HG02759 (cell line): ENCODE data around the gene JAK2.
A peak's percentile ranks its signal among the peaks of the same experiment; 100 is the strongest.
"Not testable (repeated sequence)": the region's sequence is repeated elsewhere in the genome, so short reads cannot be mapped to it uniquely, and the experiment has no call there.

Source experiments
- ATAC-seq: cut with Tn5 transposase; IDR thresholded peaks from one replicate; pipeline ENCODE4 v1.9.1; 2021; ENCODE audit warnings: mild to moderate bottlenecking, moderate library complexity; ENCODE audit not compliant: unreplicated experiment

Gene JAK2

DNA sequence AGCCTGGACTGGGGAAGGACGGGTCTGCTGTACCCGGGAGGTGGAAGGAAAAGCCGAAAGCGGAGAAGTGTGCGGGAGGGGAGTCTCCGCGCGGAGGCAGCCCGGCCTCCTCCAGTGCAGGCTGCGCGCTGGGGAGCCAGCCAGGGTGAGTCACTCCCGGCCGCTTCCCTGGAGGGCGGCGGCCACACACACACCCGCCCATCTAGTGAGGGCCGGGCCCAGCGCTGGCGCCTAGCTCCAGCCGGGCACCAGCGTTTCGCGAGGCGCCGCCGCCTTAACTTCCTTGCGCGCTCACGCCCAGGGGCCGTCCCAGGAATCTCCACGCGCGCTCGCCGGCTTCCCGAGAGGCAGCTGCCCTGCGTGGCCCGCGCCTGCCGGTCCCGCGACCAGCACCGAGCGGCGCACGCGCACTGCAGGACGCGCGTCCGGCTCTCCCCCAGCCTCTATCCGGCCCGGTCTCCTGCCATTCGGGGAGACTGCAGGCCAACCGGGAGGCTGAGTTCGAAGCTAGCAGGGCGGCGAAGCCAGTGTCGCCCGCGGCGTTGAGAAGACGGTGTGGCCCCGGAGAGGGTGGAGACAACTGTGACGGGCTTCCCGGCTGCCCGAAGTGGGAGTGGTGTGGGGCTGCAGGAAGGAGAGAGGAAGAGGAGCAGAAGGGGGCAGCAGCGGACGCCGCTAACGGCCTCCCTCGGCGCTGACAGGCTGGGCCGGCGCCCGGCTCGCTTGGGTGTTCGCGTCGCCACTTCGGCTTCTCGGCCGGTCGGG is at the start of gene JAK2:
Gene JAK2, plus strand, starts transcription at position 652 of the 765 bp plus-strand sequence. CDS start 36,716 bp downstream, outside the sequence.
- peak; percentile 74 for ATAC-seq

GRCh38 chr9:4936277-4936676 is 48.8 kb upstream of the JAK2 start:
- ATAC-seq, result no peak

DNA sequence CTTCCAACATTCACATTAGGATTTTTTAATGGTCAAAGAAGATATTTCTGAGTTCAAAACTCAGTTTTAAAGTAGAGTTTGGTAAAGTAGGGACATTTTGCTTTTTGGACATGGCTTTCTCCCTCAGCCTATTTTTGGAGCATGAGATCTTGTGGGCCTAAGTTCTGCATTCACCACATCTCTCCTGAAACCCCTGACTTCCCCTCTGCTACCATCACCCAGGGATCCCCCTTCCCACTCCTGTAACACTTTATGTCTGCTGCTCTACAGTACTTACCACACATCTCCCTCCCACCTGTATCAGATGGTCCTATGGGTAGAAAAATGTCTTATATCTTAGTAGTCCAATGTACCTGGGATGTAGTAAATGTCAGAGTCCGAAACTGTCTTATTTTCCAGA is 48.2 kb upstream of the JAK2 start:
- ATAC-seq, result peak; percentile 62

DNA sequence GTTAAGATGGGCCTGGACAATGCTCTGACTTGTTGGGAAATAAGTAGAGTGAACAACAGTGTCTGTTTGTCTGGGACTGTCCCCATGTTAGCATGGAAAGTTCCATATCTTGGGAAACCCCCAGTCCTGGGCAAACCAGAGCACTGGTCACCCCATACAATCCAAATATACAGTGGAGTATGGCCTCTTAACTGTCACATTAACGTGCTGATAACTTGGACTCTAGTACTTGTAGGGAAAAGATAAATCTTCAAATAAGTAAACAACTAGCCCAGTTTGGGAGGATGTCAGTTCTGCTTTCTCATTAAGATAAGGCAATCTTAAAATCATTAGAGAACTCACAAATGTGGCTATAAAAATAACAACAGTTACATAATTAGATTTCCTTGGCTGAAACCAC is 47.6 kb upstream of the JAK2 start:
- ATAC-seq, result no peak

- no peak for ATAC-seq
Measured at GRCh38 chr9:4938496-4938895, 46.6 kb upstream of the JAK2 start.

DNA sequence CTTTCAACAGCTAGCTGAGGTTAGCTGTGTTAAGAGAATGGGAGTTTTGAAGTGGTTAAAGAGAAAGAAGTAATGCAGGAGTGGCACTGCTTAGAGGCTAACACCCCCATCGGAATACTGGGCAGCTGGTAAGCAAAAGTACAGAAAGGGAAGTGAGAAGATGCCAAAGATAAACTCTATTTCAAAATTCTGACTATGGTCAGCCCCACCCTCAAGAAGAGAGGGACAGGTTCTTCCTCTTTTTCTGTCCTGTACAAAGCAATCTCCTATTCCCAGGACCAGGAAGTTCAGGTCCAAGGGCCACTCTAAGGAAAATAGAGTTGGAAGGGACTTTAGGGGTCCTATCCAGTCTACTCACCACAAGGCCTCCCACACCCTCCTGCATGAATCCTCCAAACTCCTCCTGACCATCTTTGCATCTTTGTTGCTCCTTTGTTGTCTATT is 45.9 kb upstream of the JAK2 start:
- ATAC-seq, result peak; percentile 85

DNA sequence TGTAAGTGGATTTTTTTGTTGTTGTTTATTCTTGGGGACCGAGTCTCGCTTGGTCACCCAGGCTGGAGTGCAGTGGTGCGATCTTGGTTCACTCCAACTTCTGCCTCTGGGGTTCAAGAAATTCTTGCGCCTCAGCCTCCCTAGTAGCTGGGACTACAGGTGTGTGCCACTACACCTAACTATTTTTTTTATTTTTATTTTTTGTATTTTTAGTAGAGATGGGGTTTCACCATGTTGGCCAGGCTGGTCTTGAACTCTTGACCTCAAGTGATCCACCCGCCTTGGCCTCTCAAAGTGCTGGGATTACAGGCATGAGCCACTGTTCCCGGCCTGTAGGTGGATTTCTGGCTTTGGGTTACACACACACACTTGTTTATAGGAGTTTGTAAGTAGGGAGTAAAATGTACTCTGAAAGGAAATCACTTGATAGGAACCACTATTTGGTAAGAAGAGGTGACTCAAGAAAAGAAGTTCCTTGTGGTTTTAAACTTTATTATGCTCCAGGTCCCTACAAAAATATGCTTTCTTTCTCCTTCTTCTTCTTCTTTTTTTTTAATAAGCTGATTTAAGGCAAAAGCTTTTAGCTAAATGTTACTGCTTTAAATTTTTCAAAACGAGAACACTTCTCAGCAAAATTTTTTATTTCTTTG is 42.9 kb upstream of the JAK2 start:
- not testable (repeated sequence) for ATAC-seq

- no peak for ATAC-seq
Measured at GRCh38 chr9:4943346-4943745, 41.7 kb upstream of the JAK2 start.

- not testable (repeated sequence) for ATAC-seq
Measured at GRCh38 chr9:4944431-4945211, 40.5 kb upstream of the JAK2 start.

GRCh38 chr9:4946937-4947336 is 38.1 kb upstream of the JAK2 start:
- ATAC-seq, result no peak

GRCh38 chr9:4955836-4956235 is 29.2 kb upstream of the JAK2 start:
- ATAC-seq, result no peak

DNA sequence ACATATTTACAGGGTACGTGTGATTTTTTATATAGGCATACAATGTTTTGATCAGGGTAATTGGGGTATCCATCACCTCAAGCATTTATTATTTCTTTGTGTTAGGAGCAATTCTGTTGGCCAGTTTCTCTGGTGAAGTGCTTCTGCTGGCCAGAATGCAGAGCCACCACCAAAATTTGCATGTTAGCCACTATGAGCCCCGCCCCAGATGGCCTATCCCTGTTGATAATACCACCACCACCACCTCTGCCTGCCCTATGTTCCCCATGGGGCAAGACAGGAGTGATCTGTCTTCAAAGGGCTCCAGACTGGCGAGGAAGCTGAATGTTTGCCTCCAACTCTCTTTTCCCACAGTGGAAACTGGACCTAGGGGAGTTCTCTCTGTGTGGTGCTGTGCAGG is 26.0 kb upstream of the JAK2 start:
- no peak for ATAC-seq

GRCh38 chr9:4962085-4962484 is 23.0 kb upstream of the JAK2 start:
- ATAC-seq, result no peak

GRCh38 chr9:4964540-4964939 is 20.5 kb upstream of the JAK2 start:
- ATAC-seq, result no peak

DNA sequence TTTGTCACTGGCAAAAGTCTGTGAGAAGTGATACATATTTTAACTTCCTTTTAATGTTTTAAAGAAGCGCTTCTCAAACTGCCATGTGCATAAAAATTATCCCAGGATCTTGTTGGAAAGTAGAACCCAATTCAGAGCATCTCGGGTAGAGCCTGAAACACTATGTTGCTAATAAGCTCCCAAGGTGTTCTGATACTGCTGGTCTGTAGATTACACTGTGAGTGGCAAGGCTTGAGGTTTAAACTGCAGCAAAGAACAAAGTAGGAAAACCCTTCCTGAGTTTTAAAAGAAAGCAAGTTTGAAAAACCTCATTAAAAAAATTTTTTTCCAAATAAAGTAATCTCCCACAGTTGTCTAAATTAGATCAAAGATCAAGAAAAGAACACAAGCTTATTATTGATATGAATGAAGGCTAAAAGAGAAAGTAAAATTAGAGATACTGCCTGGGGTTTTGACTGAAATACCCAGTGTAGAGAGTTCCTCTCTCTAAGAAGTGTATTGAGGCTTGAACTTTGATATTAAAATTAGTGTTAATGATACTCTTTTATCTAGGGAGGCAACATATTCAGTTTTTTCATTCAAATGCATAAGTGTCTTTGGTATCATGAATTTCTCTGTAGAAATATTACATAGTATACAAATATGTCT is 19.8 kb upstream of the JAK2 start:
- no peak for ATAC-seq

GRCh38 chr9:4967523-4967922 is 17.5 kb upstream of the JAK2 start:
- no peak for ATAC-seq

DNA sequence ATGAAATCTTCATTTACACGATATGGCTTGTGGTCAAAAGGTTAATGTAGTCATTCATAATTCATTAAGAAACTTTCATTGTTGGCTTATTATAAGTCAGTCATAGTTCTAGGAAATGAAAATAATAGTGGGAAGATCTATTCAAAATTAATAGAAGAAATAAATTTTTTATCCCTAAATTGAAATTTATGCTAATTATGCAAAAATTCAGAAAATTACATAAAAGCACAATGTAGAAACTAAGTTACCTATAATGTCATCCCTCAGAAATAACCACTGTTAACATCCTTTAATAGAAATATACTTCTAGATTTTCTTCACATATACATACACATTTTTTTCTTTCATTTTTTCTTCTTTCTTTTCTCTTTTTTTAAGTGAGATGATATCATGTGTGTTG is 15.9 kb upstream of the JAK2 start:
- ATAC-seq, result no peak

DNA sequence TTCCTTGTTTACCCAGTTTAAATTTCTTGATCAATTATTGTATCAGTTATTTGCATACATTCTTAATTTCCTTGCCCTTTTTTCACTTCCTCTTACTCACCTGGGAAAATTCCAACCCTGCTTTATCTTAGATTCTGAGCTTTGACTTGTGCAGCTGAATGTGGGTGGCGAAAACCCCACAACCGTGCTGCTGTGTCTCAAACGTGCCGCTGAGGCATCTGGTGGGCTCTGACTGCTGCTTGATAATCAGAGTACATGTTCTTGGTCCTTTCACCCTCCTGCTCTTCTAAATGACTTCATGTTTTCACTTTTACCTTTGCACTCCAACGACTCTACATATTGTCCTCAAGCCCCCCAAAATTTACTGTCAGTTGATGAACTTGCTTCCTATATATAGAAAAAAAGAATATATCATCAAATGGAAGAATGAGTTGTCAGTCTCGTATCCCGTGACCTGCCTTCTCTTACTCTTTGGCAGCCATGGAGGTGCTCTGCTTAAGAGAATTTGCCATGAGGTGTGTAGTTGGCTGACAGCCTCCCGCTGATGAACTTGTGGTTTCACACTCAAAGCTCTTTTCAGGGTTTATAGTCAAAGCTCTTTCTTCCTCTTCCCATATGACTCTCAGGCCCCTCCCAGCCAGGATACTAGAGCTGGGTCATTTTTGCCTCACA is 14.0 kb upstream of the JAK2 start:
- peak; percentile 91 for ATAC-seq

DNA sequence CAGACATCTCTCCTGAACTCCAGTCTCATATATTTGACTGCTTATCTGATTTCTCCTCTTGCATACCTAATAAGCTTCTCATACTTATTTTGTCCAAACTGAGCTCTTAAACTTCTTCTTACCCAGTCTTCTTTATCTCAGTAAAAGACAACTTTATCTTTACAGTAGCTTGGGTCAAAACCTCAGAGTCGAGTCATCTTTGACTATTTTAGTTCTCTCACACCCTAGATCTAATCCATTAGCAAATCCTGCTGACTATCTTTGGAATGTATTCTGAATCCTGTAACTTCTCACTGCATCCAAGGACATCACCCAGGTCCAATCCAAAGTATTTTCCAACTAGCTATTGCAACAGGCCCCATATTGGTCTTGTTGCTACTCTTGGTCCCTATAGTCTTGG is 11.8 kb upstream of the JAK2 start:
- ATAC-seq, result no peak

DNA sequence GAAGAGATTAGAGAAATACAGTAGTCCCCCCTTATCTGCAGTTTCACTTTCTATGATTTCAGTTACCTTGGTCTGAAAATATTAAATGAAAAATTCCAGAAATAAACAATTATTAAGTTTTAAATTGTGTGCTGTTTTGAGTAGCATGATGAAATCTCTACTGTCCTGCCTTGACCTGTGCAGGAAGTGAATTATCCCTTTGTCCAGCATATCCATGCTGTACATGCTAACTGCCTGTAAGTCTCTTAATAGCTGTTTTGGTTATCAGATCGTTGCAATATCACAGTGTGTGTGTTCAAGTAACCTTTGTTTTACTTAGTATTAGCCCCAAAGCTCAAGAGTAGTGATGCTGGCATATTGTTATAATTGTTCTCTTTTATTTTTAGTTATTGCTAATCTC is 11.2 kb upstream of the JAK2 start:
- no peak for ATAC-seq

GRCh38 chr9:4979239-4979638 is 5.8 kb upstream of the JAK2 start:
- ATAC-seq, result no peak
